GM12878 (cell line): ENCODE results near the gene TIGD4.

Experiments
- BHLHE40 ChIP-seq, 2 experiments: fragments of 450-650 bp in 1 of 2; IDR thresholded peaks; 2 replicates each; pipeline ENCODE4 v1.6.1; 2011 to 2017; ENCODE audit warnings: low read depth in 2 of 2, borderline replicate concordance in 1 of 2, improper control_type of control experiment in 1 of 2, low read length in 1 of 2, mild to moderate bottlenecking in 1 of 2
- CTCF ChIP-seq, 3 experiments: IDR thresholded peaks in 2 of 3; conservative IDR thresholded peaks in 1 of 3; 2 replicates each; pipeline ENCODE4 v1.5.1; 2011; ENCODE audit warnings: low read depth in 3 of 3, low read length in 3 of 3, mild to moderate bottlenecking in 3 of 3, control low read depth in 2 of 3, moderate library complexity in 2 of 3, inconsistent platforms in 1 of 3, mixed read lengths in 1 of 3; ENCODE audit not compliant: control insufficient read depth in 2 of 3, insufficient read depth in 1 of 3; ENCODE audit errors: extremely low read depth in 1 of 3
- EZH2 ChIP-seq: IDR thresholded peaks from 2 replicates; pipeline ENCODE4 v1.6.1; 2012; ENCODE audit warnings: low read depth, mild to moderate bottlenecking, control low read depth, inconsistent platforms, low read length, borderline replicate concordance; ENCODE audit not compliant: control insufficient read depth
- FOXK2 ChIP-seq: fragments of 450-650 bp; IDR thresholded peaks from 2 replicates; pipeline ENCODE4 v1.6.1; 2017; ENCODE audit warnings: mild to moderate bottlenecking, moderate library complexity
- HSF1 ChIP-seq: fragments of 150-350 bp; IDR thresholded peaks from 2 replicates; pipeline ENCODE4 v1.6.1; 2014; ENCODE audit warnings: mild to moderate bottlenecking, low read depth, low read length
- JUNB ChIP-seq: IDR thresholded peaks from 2 replicates; pipeline ENCODE4 v1.6.1; 2016; ENCODE audit warnings: antibody characterized with exemption, mild to moderate bottlenecking
- RAD51 ChIP-seq: fragments of 450-650 bp; IDR thresholded peaks from 2 replicates; pipeline ENCODE4 v1.6.1; 2016; ENCODE audit warnings: moderate library complexity, mild to moderate bottlenecking, inconsistent platforms
- SIX5 ChIP-seq: IDR thresholded peaks from 2 replicates; pipeline ENCODE4 v1.6.1; 2011; ENCODE audit warnings: mild to moderate bottlenecking, low read depth, low read length, moderate library complexity; ENCODE audit not compliant: severe bottlenecking
- SPI1 ChIP-seq: IDR thresholded peaks from 2 replicates; pipeline ENCODE4 v1.6.1; 2011; ENCODE audit warnings: low read depth, mild to moderate bottlenecking, low read length, moderate library complexity, borderline replicate concordance; ENCODE audit not compliant: insufficient read depth
- SREBF1 ChIP-seq: IDR thresholded peaks from 2 replicates; pipeline ENCODE4 v1.6.1; 2012; ENCODE audit warnings: mild to moderate bottlenecking, low read length
- TCF12 ChIP-seq: IDR thresholded peaks from 2 replicates; pipeline ENCODE4 v1.6.1; 2011; ENCODE audit warnings: low read depth, mild to moderate bottlenecking, low read length
- ZBED1 ChIP-seq: IDR thresholded peaks from 2 replicates; pipeline ENCODE4 v1.6.1; 2016; ENCODE audit warnings: borderline replicate concordance
- ZBTB40 ChIP-seq: fragments of 450-650 bp; IDR thresholded peaks from 2 replicates; pipeline ENCODE4 v1.6.1; 2016; ENCODE audit warnings: mild to moderate bottlenecking, moderate library complexity, borderline replicate concordance
- ZNF274 ChIP-seq: IDR thresholded peaks from one replicate; pipeline ENCODE4 v1.8.0; 2011; ENCODE audit not compliant: insufficient read length, insufficient read depth

GRCh38 chr4:152771741-152772533, 7.6 kb downstream of the TIGD4 start:
- TF ChIP-seq BHLHE40 (IDR thresholded peaks at IDR 0.05; ENCODE audit: borderline replicate concordance in 1 of 2, low read depth in 2 of 2, low read length in 1 of 2), result peak; percentile 21 to 38; a peak in 2 of 4 replicates
- no peak for TF ChIP-seq EZH2
- TF ChIP-seq SPI1, result no peak
- no peak for TF ChIP-seq CTCF (IDR thresholded peaks at IDR 0.05 in 2 of 3, conservative IDR thresholded peaks at IDR 0.05 in 1 of 3; ENCODE audit: control insufficient read depth in 2 of 3, extremely low read depth in 1 of 3, insufficient read depth in 1 of 3, low read depth in 3 of 3, low read length in 3 of 3)
- TF ChIP-seq ZBTB40, result no peak
- TF ChIP-seq RAD51, result 0 out of 2 replicates have a peak, but pooled peaks have one; percentile 40
- TF ChIP-seq ZNF274, result no peak
- TF ChIP-seq JUNB, result peak; percentile 31; the same call in 1 of the 2 replicates
- no peak for TF ChIP-seq HSF1
- no peak for TF ChIP-seq TCF12
- TF ChIP-seq FOXK2, result no peak
- no peak for TF ChIP-seq ZBED1
- TF ChIP-seq SIX5, result no peak
- no peak for TF ChIP-seq SREBF1
